Mucosa of rectum (tissue), 2 donors: ENCODE results near the gene CCDC93.

Experiments
- H3K27ac ChIP-seq, 2 donors: one replicate each; pipeline ENCODE4 v1.7.0; 2013; ENCODE audit warnings: inconsistent platforms in 2 of 2, low read depth in 2 of 2, low read length in 2 of 2
- H3K27me3 ChIP-seq, 2 donors: one replicate each; pipeline ENCODE4 v1.7.0; 2013; ENCODE audit warnings: low read length in 2 of 2; ENCODE audit not compliant: control insufficient read depth in 2 of 2, insufficient read depth in 2 of 2
- H3K36me3 ChIP-seq, 2 donors: one replicate each; pipeline ENCODE4 v1.7.0; 2013; ENCODE audit warnings: low read length in 2 of 2; ENCODE audit not compliant: control insufficient read depth in 2 of 2, insufficient read depth in 2 of 2
- H3K4me1 ChIP-seq, 2 donors: one replicate each; pipeline ENCODE4 v1.7.0; 2013; ENCODE audit warnings: low read length in 2 of 2, mild to moderate bottlenecking in 1 of 2; ENCODE audit not compliant: control insufficient read depth in 2 of 2, insufficient read depth in 2 of 2
- H3K4me3 ChIP-seq, 2 donors: one replicate each; pipeline ENCODE4 v1.7.0; 2013; ENCODE audit warnings: low read length in 2 of 2
- H3K9ac ChIP-seq, 2 donors: one replicate each; pipeline ENCODE4 v1.7.0; 2013; ENCODE audit warnings: low read length in 2 of 2, low read depth in 1 of 2, mild to moderate bottlenecking in 1 of 2
- H3K9me3 ChIP-seq, 2 donors: one replicate each; pipeline ENCODE4 v1.7.0; 2013; ENCODE audit warnings: low read length in 2 of 2; ENCODE audit not compliant: control insufficient read depth in 2 of 2
- donor health status: healthy.
- donor health status: Normal muscosa, but diverticular disease.

Gene CCDC93

GRCh38 chr2:118013724-118014491 is at the start of gene CCDC93:
Gene CCDC93, minus strand, starts transcription at chr2:118014070. Its CDS starts 75 bp downstream, at chr2:118013995.
- peaks cover 14 to 15% of the 10 kb centered on the region in 2 donors for H3K4me1 ChIP-seq
- H3K36me3 ChIP-seq, result peaks cover 0 to 2% of the 10 kb centered on the region in 2 donors
- H3K27me3 ChIP-seq, result peaks cover 0 to under 1% of the 10 kb centered on the region in 2 donors
- H3K9ac ChIP-seq, result peak within 1 kb of the TSS; percentile 87 to 94
- no peaks in the 10 kb centered on the region for H3K9me3 ChIP-seq
- H3K4me3 ChIP-seq, result peak within 1 kb of the TSS; percentile 92 to 94
- peak within 1 kb of the TSS; percentile 87 to 89 for H3K27ac ChIP-seq

GRCh38 chr2:118062669-118063068 is 48.8 kb upstream of the CCDC93 start:
- no peak overlapping the region for H3K4me3 ChIP-seq
- H3K9ac ChIP-seq, result no peak overlapping the region
- H3K9me3 ChIP-seq, result no peaks in the 10 kb centered on the region
- no peak overlapping the region for H3K27ac ChIP-seq
- H3K27me3 ChIP-seq, result no peaks in the 10 kb centered on the region
- H3K36me3 ChIP-seq, result no peaks in the 10 kb centered on the region
- H3K4me1 ChIP-seq, result no peaks in the 10 kb centered on the region

- H3K27ac ChIP-seq, result no peak overlapping the region
- no peak overlapping the region for H3K9ac ChIP-seq
- no peaks in the 10 kb centered on the region for H3K36me3 ChIP-seq
- H3K27me3 ChIP-seq, result no peaks in the 10 kb centered on the region
- no peak overlapping the region for H3K4me3 ChIP-seq
- H3K4me1 ChIP-seq, result no peaks in the 10 kb centered on the region
- H3K9me3 ChIP-seq, result no peaks in the 10 kb centered on the region
These were observed 48.2 kb upstream of the CCDC93 start for GRCh38 chr2:118062048-118062447.

- no peak overlapping the region for H3K9ac ChIP-seq
- no peaks in the 10 kb centered on the region for H3K27me3 ChIP-seq
- no peaks in the 10 kb centered on the region for H3K36me3 ChIP-seq
- H3K9me3 ChIP-seq, result no peaks in the 10 kb centered on the region
- H3K27ac ChIP-seq, result no peak overlapping the region
- H3K4me1 ChIP-seq, result no peaks in the 10 kb centered on the region
- H3K4me3 ChIP-seq, result no peak overlapping the region
These were observed 47.5 kb upstream of the CCDC93 start for GRCh38 chr2:118061135-118061955.

GRCh38 chr2:118059919-118060478 is 46.1 kb upstream of the CCDC93 start:
- no peaks in the 10 kb centered on the region for H3K9me3 ChIP-seq
- no peaks in the 10 kb centered on the region for H3K36me3 ChIP-seq
- no peak overlapping the region for H3K27ac ChIP-seq
- H3K4me3 ChIP-seq, result no peak overlapping the region
- no peaks in the 10 kb centered on the region for H3K4me1 ChIP-seq
- H3K27me3 ChIP-seq, result no peaks in the 10 kb centered on the region
- H3K9ac ChIP-seq, result no peak overlapping the region

GRCh38 chr2:118058951-118059350 is 45.1 kb upstream of the CCDC93 start:
- H3K27ac ChIP-seq, result no peak overlapping the region
- H3K36me3 ChIP-seq, result no peaks in the 10 kb centered on the region
- H3K27me3 ChIP-seq, result no peaks in the 10 kb centered on the region
- H3K4me1 ChIP-seq, result no peaks in the 10 kb centered on the region
- H3K9ac ChIP-seq, result no peak overlapping the region
- H3K9me3 ChIP-seq, result no peaks in the 10 kb centered on the region
- H3K4me3 ChIP-seq, result no peak overlapping the region

- Histone ChIP-seq H3K4me3 (no peak overlapping the region), H3K9me3 (no peaks in the 10 kb centered on the region), H3K36me3 (no peaks in the 10 kb centered on the region), H3K9ac (no peak overlapping the region), H3K4me1 (no peaks in the 10 kb centered on the region), H3K27me3 (no peaks in the 10 kb centered on the region), H3K27ac (peak overlapping the region in 1 of 2 donors; percentile 6)
These were observed 42.9 kb upstream of the CCDC93 start for GRCh38 chr2:118056801-118057200.

- Histone ChIP-seq H3K9ac (no peak overlapping the region), H3K9me3 (no peaks in the 10 kb centered on the region), H3K4me1 (no peaks in the 10 kb centered on the region), H3K27me3 (no peaks in the 10 kb centered on the region), H3K27ac (peak overlapping the region in 1 of 2 donors; percentile 6), H3K4me3 (no peak overlapping the region), H3K36me3 (no peaks in the 10 kb centered on the region)
These were observed 42.3 kb upstream of the CCDC93 start for GRCh38 chr2:118056165-118056534.

- H3K27ac ChIP-seq, result no peak overlapping the region
- H3K9ac ChIP-seq, result no peak overlapping the region
- no peak overlapping the region for H3K4me3 ChIP-seq
- H3K4me1 ChIP-seq, result no peaks in the 10 kb centered on the region
- H3K9me3 ChIP-seq, result no peaks in the 10 kb centered on the region
- H3K27me3 ChIP-seq, result no peaks in the 10 kb centered on the region
- no peaks in the 10 kb centered on the region for H3K36me3 ChIP-seq
These were observed 41.8 kb upstream of the CCDC93 start for GRCh38 chr2:118055512-118056164.
